ENCODE measurements around the gene CTNNA3.

GRCh38 chr10:65898055-65898454 is 1797.9 kb downstream of the CTNNA3 start:
- TF ChIP-seq CTCF (IDR thresholded peaks at IDR 0.05; ENCODE audit: poor library complexity, severe bottlenecking) (no peak), SMC3 (conservative IDR thresholded peaks at IDR 0.05; ENCODE audit: poor library complexity) (no peak), REST (IDR thresholded peaks at IDR 0.05; ENCODE audit: borderline replicate concordance) (no peak), MXI1 (conservative IDR thresholded peaks at IDR 0.05; ENCODE audit: poor library complexity, severe bottlenecking) (no peak), RAD21 (conservative IDR thresholded peaks at IDR 0.05) (no peak), POLR2AphosphoS5 (IDR thresholded peaks at IDR 0.05) (no peak), EZH2 (IDR thresholded peaks at IDR 0.05; ENCODE audit: borderline replicate concordance, insufficient read depth, low read length, poor library complexity, severe bottlenecking) (no peak), EP300 (conservative IDR thresholded peaks at IDR 0.05; ENCODE audit: poor library complexity, severe bottlenecking) (no peak)
